ENCODE data around the gene PFDN6. TPM values are rescaled to one million over a fixed set of nuclear protein-coding genes. Genes with fewer than 3 reads are reported as not detected.

Gene PFDN6
- total RNA-seq, 1 experiment from 2014 or later, result 90.5 TPM

GRCh38 chr6:33312361-33313104, 23.1 kb downstream of the PFDN6 start:
- peaks cover 0 to 3% of the 10 kb centered on the region in 2 experiments; a peak in 1 of 4 replicates for H3K36me3 ChIP-seq (ENCODE audit: control insufficient read depth in 1 of 2, insufficient read depth in 2 of 2, low read length in 2 of 2)
- H2AFZ ChIP-seq (ENCODE audit: low read depth, low read length, poor library complexity, severe bottlenecking), result no peak overlapping the region
- no peaks in the 10 kb centered on the region for H4K20me1 ChIP-seq (ENCODE audit: insufficient read depth)
- RAD21 ChIA-PET (ENCODE audit: low non-redundant PET in 1 of 2, low total read pairs in 2 of 2, uncharacterized antibody in 2 of 2, unreplicated experiment in 2 of 2), result no interaction called here
- ATAC-seq, result peak; percentile 47
- TF ChIP-seq POLR2A (IDR thresholded peaks at IDR 0.05; ENCODE audit: borderline replicate concordance, extremely low read depth, insufficient read depth, insufficient read length) (no peak), EZH2 (IDR thresholded peaks at IDR 0.05) (no peak), EZH2phosphoT487 (IDR thresholded peaks at IDR 0.05; ENCODE audit: borderline replicate concordance) (no peak), FOSL1 (IDR thresholded peaks at IDR 0.05; ENCODE audit: low read depth) (no peak), ZBTB33 (IDR thresholded peaks at IDR 0.05; ENCODE audit: extremely low read depth, insufficient replicate concordance, low read length) (no peak), SRF (IDR thresholded peaks at IDR 0.05; ENCODE audit: low read depth) (no peak), ZFX (IDR thresholded peaks at IDR 0.05) (no peak), CBX3 (IDR thresholded peaks at IDR 0.05; ENCODE audit: low read depth) (no peak), EGR1 (IDR thresholded peaks at IDR 0.05; ENCODE audit: low read depth) (no peak), YY1 (IDR thresholded peaks at IDR 0.05; ENCODE audit: extremely low read depth, insufficient replicate concordance, low read depth, low read length) (no peak), ZNF274 (IDR thresholded peaks at IDR 0.05; ENCODE audit: low read depth, low read length) (no peak), REST (IDR thresholded peaks at IDR 0.05; ENCODE audit: low read depth) (no peak), TCF7L2 (IDR thresholded peaks at IDR 0.05; ENCODE audit: borderline replicate concordance, extremely low read depth, insufficient read depth, insufficient read length) (no peak), ELF1 (IDR thresholded peaks at IDR 0.05; ENCODE audit: borderline replicate concordance, low read depth) (no peak)
- H3K4me3 ChIP-seq (replicated peaks in 1 of 2; ENCODE audit: low read depth in 1 of 2, low read length in 2 of 2), result peak overlapping the region; percentile 78 to 91
- H3K4me2 ChIP-seq (ENCODE audit: low read length), result peak overlapping the region; percentile 95
- peak overlapping the region; percentile 92 for H3K9ac ChIP-seq (ENCODE audit: low read length)
- POLR2A ChIA-PET, result no interaction called here
- peak; percentile 59 for DNase-seq (ENCODE audit: low read depth, low spot score)
- no peaks in the 10 kb centered on the region for H3K9me3 ChIP-seq (ENCODE audit: control insufficient read depth in 1 of 2, insufficient read depth in 1 of 2, low read depth in 1 of 2, low read length in 2 of 2)
- H3K4me1 ChIP-seq (ENCODE audit: control insufficient read depth in 1 of 2, insufficient read depth in 2 of 2, low read length in 2 of 2), result peaks cover 27 to 35% of the 10 kb centered on the region in 2 experiments
- BruUV-seq (replicated peaks), result no TSS peak
- CTCF ChIA-PET, result interaction anchor here (1.0 kb wide), 1 partner anchor 13 kb away, joined by 3 read pairs; the partner anchor contains the start of gene RGL2
- H3K9me2 ChIP-seq (ENCODE audit: insufficient read depth), result no peaks in the 10 kb centered on the region
- H3K27ac ChIP-seq (ENCODE audit: low read depth, low read length), result peak overlapping the region; percentile 89
- no peaks in the 10 kb centered on the region for H3K27me3 ChIP-seq (ENCODE audit: insufficient read depth, low read length)
- H3K79me2 ChIP-seq (ENCODE audit: insufficient read depth, low read length), result peaks cover 29% of the 10 kb centered on the region
- intact Hi-C loops (cut with micrococcal nuclease), result no loop called here
